ENCODE data around the gene LNP1. TPM values are rescaled to one million over a fixed set of nuclear protein-coding genes. Genes with fewer than 3 reads are reported as not detected.

The LNP1 gene
- total RNA-seq, 4 donors from 2014 or later, result 0.27 to 2.2 (median 0.40) TPM; not detected in 1

DNA sequence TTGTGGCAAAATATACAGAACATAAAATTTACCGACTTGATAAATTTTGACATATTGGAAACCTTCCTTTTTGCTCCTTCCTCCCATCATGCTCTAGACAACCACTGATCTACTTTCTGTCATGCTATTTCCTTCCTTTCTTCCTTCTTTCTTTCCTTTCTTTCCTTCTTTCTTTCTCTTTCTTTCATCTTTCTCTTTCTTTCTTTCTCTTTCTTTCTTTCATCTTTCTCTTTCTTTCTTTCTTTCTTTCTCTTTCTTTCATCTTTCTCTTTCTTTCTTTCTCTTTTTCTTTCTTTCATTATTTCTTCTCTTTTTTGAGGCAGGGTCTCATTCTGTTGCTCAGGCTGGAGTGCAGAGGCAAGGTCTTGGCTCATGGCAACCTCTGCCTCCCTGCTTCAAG, 82.2 kb downstream of the LNP1 start:
- H3K27me3 ChIP-seq, result peaks cover 7% of the 10 kb centered on the region
- H3K27ac ChIP-seq, result no peak overlapping the region
- H3K4me3 ChIP-seq, result no peak overlapping the region
- H3K4me1 ChIP-seq, result no peaks in the 10 kb centered on the region
- TF ChIP-seq POLR2AphosphoS5 (IDR thresholded peaks at IDR 0.05) (no peak), POLR2A (IDR thresholded peaks at IDR 0.05) (no peak), EP300 (IDR thresholded peaks at IDR 0.05; ENCODE audit: low read depth) (no peak)
- TF ChIP-seq, protein P1, sequence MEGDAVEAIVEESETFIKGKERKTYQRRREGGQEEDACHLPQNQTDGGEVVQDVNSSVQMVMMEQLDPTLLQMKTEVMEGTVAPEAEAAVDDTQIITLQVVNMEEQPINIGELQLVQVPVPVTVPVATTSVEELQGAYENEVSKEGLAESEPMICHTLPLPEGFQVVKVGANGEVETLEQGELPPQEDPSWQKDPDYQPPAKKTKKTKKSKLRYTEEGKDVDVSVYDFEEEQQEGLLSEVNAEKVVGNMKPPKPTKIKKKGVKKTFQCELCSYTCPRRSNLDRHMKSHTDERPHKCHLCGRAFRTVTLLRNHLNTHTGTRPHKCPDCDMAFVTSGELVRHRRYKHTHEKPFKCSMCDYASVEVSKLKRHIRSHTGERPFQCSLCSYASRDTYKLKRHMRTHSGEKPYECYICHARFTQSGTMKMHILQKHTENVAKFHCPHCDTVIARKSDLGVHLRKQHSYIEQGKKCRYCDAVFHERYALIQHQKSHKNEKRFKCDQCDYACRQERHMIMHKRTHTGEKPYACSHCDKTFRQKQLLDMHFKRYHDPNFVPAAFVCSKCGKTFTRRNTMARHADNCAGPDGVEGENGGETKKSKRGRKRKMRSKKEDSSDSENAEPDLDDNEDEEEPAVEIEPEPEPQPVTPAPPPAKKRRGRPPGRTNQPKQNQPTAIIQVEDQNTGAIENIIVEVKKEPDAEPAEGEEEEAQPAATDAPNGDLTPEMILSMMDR (IDR thresholded peaks at IDR 0.05), result no peak
- in situ Hi-C loops (cut with MboI; ENCODE audit: low pct_ligation_motif_present in 1 of 4, low pct_unique_long_range_greater_than_20kb in 1 of 4, low sequenced_read_pairs in 3 of 4), result no loop called here
- no peaks in the 10 kb centered on the region for H3K36me3 ChIP-seq
- intact Hi-C loops (cut with DNase I; ENCODE audit: low total_unique reads), result no loop called here
- no peaks in the 10 kb centered on the region for H3K9me3 ChIP-seq
- 91 to 96% methylated on average over 1 of the region's 1 CpG for WGBS, 2 donors (ENCODE audit: low coverage in 1 of 2)
- DNase-seq, result no peak

DNA sequence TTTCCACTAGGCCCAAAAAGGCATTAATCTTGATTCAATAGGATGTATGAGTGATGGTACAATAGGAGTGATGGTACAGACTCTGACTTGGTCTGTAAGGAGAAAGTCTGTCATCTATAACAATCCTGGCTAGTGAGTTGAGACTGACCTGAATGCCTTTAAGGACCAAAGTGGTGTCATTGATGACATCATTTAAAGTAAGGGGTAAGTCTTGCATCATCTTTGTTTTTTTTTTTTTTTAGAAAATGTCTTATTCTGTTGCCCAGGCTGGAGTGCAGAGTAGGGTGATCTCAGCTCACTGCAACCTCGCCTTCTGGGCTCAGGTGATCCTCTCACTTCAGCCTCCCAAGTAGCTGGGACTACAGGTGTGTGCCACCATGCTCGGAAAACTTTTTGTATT, 85.5 kb downstream of the LNP1 start:
- H3K4me3 ChIP-seq, result no peak overlapping the region
- H3K36me3 ChIP-seq, result no peaks in the 10 kb centered on the region
- H3K9me3 ChIP-seq, result no peaks in the 10 kb centered on the region
- intact Hi-C loops (cut with DNase I; ENCODE audit: low total_unique reads) (no loop called here), in situ Hi-C loops (cut with MboI; ENCODE audit: low pct_ligation_motif_present in 1 of 4, low pct_unique_long_range_greater_than_20kb in 1 of 4, low sequenced_read_pairs in 3 of 4) (no loop called here)
- H3K27me3 ChIP-seq, result peaks cover 7% of the 10 kb centered on the region
- no peak overlapping the region for H3K27ac ChIP-seq
- TF ChIP-seq POLR2A (IDR thresholded peaks at IDR 0.05) (no peak), EP300 (IDR thresholded peaks at IDR 0.05; ENCODE audit: low read depth) (no peak), POLR2AphosphoS5 (IDR thresholded peaks at IDR 0.05) (no peak)
- TF ChIP-seq, protein P1 (IDR thresholded peaks at IDR 0.05), result no peak
- DNase-seq, result no peak
- no peaks in the 10 kb centered on the region for H3K4me1 ChIP-seq
- 90% methylated on average over 2 of the region's 2 CpGs; no CpG with 5 or more reads in 1 of the 2 donors for WGBS, 2 donors (ENCODE audit: low coverage in 1 of 2)

DNA sequence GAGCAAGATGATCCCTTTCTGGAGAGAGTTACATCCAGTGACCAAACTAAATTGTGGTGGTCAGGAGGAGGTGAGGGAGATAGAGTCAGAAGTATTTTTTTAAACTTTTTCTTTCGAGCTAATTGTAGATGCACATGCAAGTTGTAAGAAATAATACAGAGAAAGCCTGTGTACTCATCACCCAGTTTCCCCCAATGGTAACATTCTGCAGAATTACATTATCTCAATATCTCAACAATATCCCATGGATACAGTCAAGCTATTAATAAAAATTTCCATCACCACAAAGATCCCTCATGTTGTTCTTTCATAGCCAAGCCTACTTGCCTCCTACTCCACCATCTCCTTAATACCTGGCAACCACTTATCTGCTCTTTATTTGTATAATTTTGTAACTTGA, 87.8 kb downstream of the LNP1 start:
- Histone ChIP-seq H3K27me3 (no peaks in the 10 kb centered on the region), H3K4me1 (peaks cover 0 to 3% (median 0%) of the 10 kb centered on the region in 4 donors), H3K4me3 (no peak overlapping the region), H3K27ac (no peak overlapping the region), H3K9me3 (no peaks in the 10 kb centered on the region), H3K36me3 (no peaks in the 10 kb centered on the region)
- no peak for DNase-seq
- intact Hi-C loops (cut with DNase I; ENCODE audit: low total_unique reads) (no loop called here), in situ Hi-C loops (cut with MboI; ENCODE audit: low pct_ligation_motif_present in 1 of 4, low pct_unique_long_range_greater_than_20kb in 1 of 4, low sequenced_read_pairs in 3 of 4) (no loop called here)
- WGBS, 2 donors (ENCODE audit: low coverage in 1 of 2), result 85 to 86% methylated on average over 1 of the region's 1 CpG
- TF ChIP-seq, protein P1 (IDR thresholded peaks at IDR 0.05), result no peak
- TF ChIP-seq POLR2A (IDR thresholded peaks at IDR 0.05) (no peak), POLR2AphosphoS5 (IDR thresholded peaks at IDR 0.05) (no peak), EP300 (IDR thresholded peaks at IDR 0.05; ENCODE audit: low read depth) (no peak)

DNA sequence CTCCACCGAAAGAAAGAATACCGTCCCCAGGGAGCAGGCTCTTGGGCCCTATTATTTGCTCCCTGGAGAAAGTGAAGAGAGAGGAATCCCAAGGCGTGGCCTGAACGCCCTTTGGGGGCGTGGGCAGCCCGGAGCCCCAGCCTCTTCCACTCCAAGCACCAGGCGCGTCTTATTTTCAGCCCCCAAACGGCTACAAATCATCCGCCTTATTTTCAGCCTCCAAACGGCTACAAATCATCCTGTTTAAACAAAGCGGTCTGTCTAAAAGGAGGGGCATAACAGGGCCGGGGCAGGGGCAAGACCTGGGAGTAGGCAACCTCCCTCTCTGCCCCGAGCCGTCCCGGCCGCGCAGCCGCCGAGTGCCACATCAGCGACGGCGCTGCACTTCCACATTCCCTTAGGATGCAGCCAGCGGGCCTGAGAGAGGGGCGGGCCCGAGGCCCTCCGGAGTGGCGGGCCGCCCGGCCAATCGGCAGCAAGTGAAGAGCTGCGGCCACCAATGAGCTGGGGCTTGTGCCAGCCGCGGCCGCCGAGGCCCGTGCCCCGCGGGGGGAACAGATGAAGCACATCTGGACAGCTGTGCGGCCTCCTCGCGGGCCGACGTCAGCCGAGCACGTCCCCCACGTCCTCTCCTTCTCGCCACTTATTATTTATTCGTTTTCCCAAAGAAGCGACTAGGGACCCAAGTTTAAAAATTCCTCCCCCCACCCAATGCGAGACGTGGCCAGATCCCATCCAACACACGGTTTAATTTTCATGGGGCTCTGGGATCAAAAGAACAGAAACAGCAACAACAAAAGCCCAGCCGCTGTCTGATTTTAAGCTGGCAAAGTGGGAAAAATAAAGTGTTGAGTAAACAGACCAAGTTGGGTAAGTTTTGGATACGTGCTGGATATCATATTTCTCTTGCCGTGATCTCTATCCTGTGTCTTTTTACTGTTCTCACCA, 91.0 kb downstream of the LNP1 start, which contains the start of gene TMEM45A:
TSS of gene TMEM45A (plus strand) at position 561 of the 948 bp plus-strand sequence. CDS start 62,593 bp downstream, outside the sequence.
- in situ Hi-C loops (cut with MboI; ENCODE audit: low pct_ligation_motif_present in 1 of 4, low pct_unique_long_range_greater_than_20kb in 1 of 4, low sequenced_read_pairs in 3 of 4) (no loop called here), intact Hi-C loops (cut with DNase I; ENCODE audit: low total_unique reads) (no loop called here)
- no peaks in the 10 kb centered on the region for H3K27me3 ChIP-seq
- H3K36me3 ChIP-seq, result no peaks in the 10 kb centered on the region
- WGBS, 2 donors (ENCODE audit: low coverage in 1 of 2), result 0 to 2% methylated on average over 4 to 48 of the region's 56 CpGs
- peaks cover 0 to 3% (median 0%) of the 10 kb centered on the region in 4 donors for H3K4me1 ChIP-seq
- H3K9me3 ChIP-seq, result no peaks in the 10 kb centered on the region
- peak within 1 kb of the TSS; percentile 73 to 84 (median 78) for H3K27ac ChIP-seq
- peak within 1 kb of the TSS; percentile 28 to 54 (median 42) for H3K4me3 ChIP-seq
- DNase-seq, result peak; percentile 95
- TF ChIP-seq, protein P1 (IDR thresholded peaks at IDR 0.05), result no peak
- TF ChIP-seq POLR2AphosphoS5 (IDR thresholded peaks at IDR 0.05) (peak; percentile 64 to 76 (median 75)), POLR2A (IDR thresholded peaks at IDR 0.05) (peak; percentile 47), EP300 (IDR thresholded peaks at IDR 0.05; ENCODE audit: low read depth) (no peak)
